GM18907 (cell line): Measurements from ENCODE around the gene SMG1.
A peak's percentile ranks its signal among the peaks of the same experiment; 100 is the strongest.
"Not testable (repeated sequence)": the region's sequence is repeated elsewhere in the genome, so short reads cannot be mapped to it uniquely, and the experiment has no call there.

Experiments used
- ATAC-seq: cut with Tn5 transposase; IDR thresholded peaks from one replicate; pipeline ENCODE4 v1.9.1; 2021; ENCODE audit warnings: mild to moderate bottlenecking, moderate library complexity; ENCODE audit not compliant: unreplicated experiment

The SMG1 gene

GRCh38 chr16:18772171-18772570 lies 154.0 kb downstream of the SMG1 start:
- not testable (repeated sequence) for ATAC-seq

GRCh38 chr16:18770336-18770962 lies 155.8 kb downstream of the SMG1 start:
- ATAC-seq = not testable (repeated sequence)

- ATAC-seq = peak; percentile 64
Measured at GRCh38 chr16:18767217-18767616, 159.0 kb downstream of the SMG1 start.

- ATAC-seq = peak; percentile 39
Measured at GRCh38 chr16:18762713-18763112, 163.5 kb downstream of the SMG1 start.

GRCh38 chr16:18759598-18760520 lies 166.3 kb downstream of the SMG1 start:
- ATAC-seq = peak; percentile 49

- ATAC-seq = peak; percentile 59
Measured at GRCh38 chr16:18757960-18758660, 168.1 kb downstream of the SMG1 start.

- not testable (repeated sequence) for ATAC-seq
Measured at GRCh38 chr16:18756639-18757038, 169.6 kb downstream of the SMG1 start.
